ENCODE measurements around the gene DOCK6.

DNA sequence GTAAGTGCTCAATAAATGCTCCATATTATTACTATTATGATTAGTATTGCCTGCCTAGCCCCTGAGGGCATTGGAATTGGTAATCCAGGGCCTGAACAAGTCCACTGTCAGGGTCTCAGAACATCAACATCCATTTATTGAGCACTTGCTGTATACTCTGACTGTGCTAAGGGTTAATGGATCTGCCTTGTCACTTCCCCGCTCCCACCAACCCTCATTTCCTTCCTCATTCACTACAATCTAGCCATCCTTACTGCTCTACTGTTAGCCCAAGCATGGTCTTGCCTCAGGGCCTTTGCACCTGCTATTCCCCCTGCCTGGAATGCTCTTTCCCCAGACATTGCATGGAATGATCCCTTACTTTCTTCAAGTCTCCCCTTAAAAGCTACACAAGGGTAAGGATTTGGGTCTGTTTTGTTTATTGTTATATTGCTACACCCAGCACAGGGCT is 35.6 kb downstream of the DOCK6 start:
- TF ChIP-seq GATA2 (IDR thresholded peaks at IDR 0.05; ENCODE audit: low read depth, low read length) (no peak), GATA3 (IDR thresholded peaks at IDR 0.05; ENCODE audit: low read depth, low read length) (no peak)
